HFFc6 (cell line): Measurements from ENCODE around the gene ST3GAL5. TPM values are rescaled to one million over a fixed set of nuclear protein-coding genes. Genes with fewer than 3 reads are reported as not detected.

Experiments used
- DNase-seq: peaks from one replicate; pipeline ENCODE4 v3.0.0-alpha.2; 2018
- H3K27ac Mint-ChIP-seq: 2 replicates; pipeline ENCODE4 v1.8.0; 2020; ENCODE audit warnings: mild to moderate bottlenecking, mixed read lengths
- H3K27me3 Mint-ChIP-seq: 2 replicates; pipeline ENCODE4 v1.8.0; 2021; ENCODE audit warnings: mild to moderate bottlenecking, moderate library complexity, mixed read lengths; ENCODE audit not compliant: insufficient read depth
- H3K36me3 Mint-ChIP-seq: 2 replicates; pipeline ENCODE4 v1.8.0; 2021; ENCODE audit warnings: low read depth, mixed read lengths
- H3K4me1 Mint-ChIP-seq: 2 replicates; pipeline ENCODE4 v1.8.0; 2020; ENCODE audit warnings: low read depth, mixed read lengths
- H3K4me3 Mint-ChIP-seq: 2 replicates; pipeline ENCODE4 v1.8.0; 2020; ENCODE audit warnings: mild to moderate bottlenecking, moderate library complexity, mixed read lengths
- H3K9me3 Mint-ChIP-seq: 2 replicates; pipeline ENCODE4 v1.8.0; 2020; ENCODE audit warnings: mild to moderate bottlenecking, mixed read lengths
- CTCF ChIP-seq: fragments of 200-600 bp; sonication (generic); IDR thresholded peaks from 2 replicates; pipeline ENCODE4 v1.5.0; 2021; ENCODE audit warnings: antibody characterized with exemption, mild to moderate bottlenecking
- total RNA-seq, 6 experiments: library from RNA; stranded (reverse); fragmentation: NEBNext Ultra II Directional; extraction: Animal tissue kit (Norgen Biotek cat#: 25700); gene quantifications; 2 replicates in 1 of 6; 3 replicates in 5 of 6; pipeline ENCODE4 v1.2.3, GENCODE V29; 2021

The ST3GAL5 gene
- total RNA-seq, 6 experiments from 2014 or later = 12.7 to 17.4 (median 15.2) TPM

GRCh38 chr2:85926931-85927661, 38.3 kb upstream of the ST3GAL5 start:
- no peak for TF ChIP-seq CTCF
- DNase-seq = no peak
- H3K36me3 Mint-ChIP-seq = no peaks in the 10 kb centered on the region
- no peak overlapping the region for H3K27ac Mint-ChIP-seq
- H3K9me3 Mint-ChIP-seq = no peaks in the 10 kb centered on the region; the same call in 1 of the 2 replicates
- peaks cover 26% of the 10 kb centered on the region for H3K4me1 Mint-ChIP-seq
- H3K4me3 Mint-ChIP-seq = no peak overlapping the region
- no peaks in the 10 kb centered on the region; the same call in 1 of the 2 replicates for H3K27me3 Mint-ChIP-seq

- peaks cover 32% of the 10 kb centered on the region for H3K4me1 Mint-ChIP-seq
- no peaks in the 10 kb centered on the region for H3K36me3 Mint-ChIP-seq
- H3K27me3 Mint-ChIP-seq = no peaks in the 10 kb centered on the region; the same call in 1 of the 2 replicates
- H3K9me3 Mint-ChIP-seq = no peaks in the 10 kb centered on the region; the same call in 1 of the 2 replicates
- no peak for TF ChIP-seq CTCF
- H3K4me3 Mint-ChIP-seq = no peak overlapping the region
- DNase-seq = no peak
- H3K27ac Mint-ChIP-seq = no peak overlapping the region
These were observed 37.7 kb upstream of the ST3GAL5 start for GRCh38 chr2:85926526-85926925.

- Mint-ChIP-seq H3K9me3 (no peaks in the 10 kb centered on the region; the same call in 1 of the 2 replicates), H3K4me1 (peaks cover 41% of the 10 kb centered on the region), H3K36me3 (no peaks in the 10 kb centered on the region), H3K4me3 (no peak overlapping the region), H3K27ac (no peak overlapping the region), H3K27me3 (no peaks in the 10 kb centered on the region; the same call in 1 of the 2 replicates)
- TF ChIP-seq CTCF = no peak
- DNase-seq = no peak
These were observed 36.5 kb upstream of the ST3GAL5 start for GRCh38 chr2:85925216-85925671.

GRCh38 chr2:85924522-85924921, 35.7 kb upstream of the ST3GAL5 start:
- H3K27ac Mint-ChIP-seq = no peak overlapping the region; the same call in 1 of the 2 replicates
- H3K4me1 Mint-ChIP-seq = peaks cover 37% of the 10 kb centered on the region
- no peak for TF ChIP-seq CTCF
- no peak overlapping the region for H3K4me3 Mint-ChIP-seq
- no peaks in the 10 kb centered on the region; the same call in 1 of the 2 replicates for H3K9me3 Mint-ChIP-seq
- peaks cover 2% of the 10 kb centered on the region; the same call in 1 of the 2 replicates for H3K27me3 Mint-ChIP-seq
- no peaks in the 10 kb centered on the region for H3K36me3 Mint-ChIP-seq
- peak; percentile 57 for DNase-seq

- no peak for DNase-seq
- Mint-ChIP-seq H3K27ac (no peak overlapping the region), H3K36me3 (no peaks in the 10 kb centered on the region), H3K9me3 (no peaks in the 10 kb centered on the region), H3K4me1 (peaks cover 42% of the 10 kb centered on the region), H3K4me3 (0 out of 2 replicates have a peak overlapping the region, but pooled peaks have one; percentile 15), H3K27me3 (peaks cover 2% of the 10 kb centered on the region; the same call in 1 of the 2 replicates)
- TF ChIP-seq CTCF = no peak
These were observed 33.4 kb upstream of the ST3GAL5 start for GRCh38 chr2:85922199-85922598.
